Middle frontal gyrus (tissue), 1 donor: Measurements from ENCODE around the gene PRTFDC1.
"Not testable (repeated sequence)": the region's sequence is repeated elsewhere in the genome, so short reads cannot be mapped to it uniquely, and the experiment has no call there.

Experiments used
- DNase-seq: peaks from one replicate; pipeline ENCODE4 v3.0.0-alpha.2; 2015; ENCODE audit warnings: low spot score; ENCODE audit errors: extremely low spot score

PRTFDC1 gene

GRCh38 chr10:24966962-24967481, 14.6 kb upstream of the PRTFDC1 start:
- no peak for DNase-seq

- DNase-seq, result no peak
Measured at GRCh38 chr10:24965051-24965450, 12.6 kb upstream of the PRTFDC1 start.

- no peak for DNase-seq
Measured at GRCh38 chr10:24963521-24964041, 11.2 kb upstream of the PRTFDC1 start.

GRCh38 chr10:24962995-24963394, 10.6 kb upstream of the PRTFDC1 start:
- DNase-seq, result no peak

- DNase-seq, result no peak
Measured at GRCh38 chr10:24961582-24961981, 9.2 kb upstream of the PRTFDC1 start.

- DNase-seq, result no peak
Measured at GRCh38 chr10:24959382-24959730, 7.0 kb upstream of the PRTFDC1 start.

- peak; percentile 75 for DNase-seq
Measured at GRCh38 chr10:24958721-24959381, 6.4 kb upstream of the PRTFDC1 start.

- DNase-seq, result peak; percentile 45
Measured at GRCh38 chr10:24958091-24958720, 5.8 kb upstream of the PRTFDC1 start.

- not testable (repeated sequence) for DNase-seq
Measured at GRCh38 chr10:24957624-24958051, 5.2 kb upstream of the PRTFDC1 start.

- no peak for DNase-seq
Measured at GRCh38 chr10:24953675-24954074, 1.3 kb upstream of the PRTFDC1 start.

GRCh38 chr10:24952707-24953645, 570 bp upstream of the PRTFDC1 start:
- DNase-seq, result no peak

GRCh38 chr10:24951201-24952142, 934 bp downstream of the PRTFDC1 start:
- no peak for DNase-seq

GRCh38 chr10:24950439-24950838, 2.0 kb downstream of the PRTFDC1 start:
- DNase-seq, result no peak

GRCh38 chr10:24949616-24950015, 2.8 kb downstream of the PRTFDC1 start:
- no peak for DNase-seq

GRCh38 chr10:24947304-24948097, 4.9 kb downstream of the PRTFDC1 start:
- peak; percentile 58 for DNase-seq

- no peak for DNase-seq
Measured at GRCh38 chr10:24944512-24945255, 7.7 kb downstream of the PRTFDC1 start.

- no peak for DNase-seq
Measured at GRCh38 chr10:24938525-24938924, 13.9 kb downstream of the PRTFDC1 start.

GRCh38 chr10:24938076-24938475, 14.3 kb downstream of the PRTFDC1 start:
- DNase-seq, result no peak
